ENCODE measurements around the gene FCGR3A. TPM values are rescaled to one million over a fixed set of nuclear protein-coding genes. Genes with fewer than 3 reads are reported as not detected.
"Not testable (repeated sequence)": the region's sequence is repeated elsewhere in the genome, so short reads cannot be mapped to it uniquely, and the experiment has no call there.

The FCGR3A gene
- total RNA-seq, 2 donors from 2014 or later, result 0.16 to 0.59 TPM

DNA sequence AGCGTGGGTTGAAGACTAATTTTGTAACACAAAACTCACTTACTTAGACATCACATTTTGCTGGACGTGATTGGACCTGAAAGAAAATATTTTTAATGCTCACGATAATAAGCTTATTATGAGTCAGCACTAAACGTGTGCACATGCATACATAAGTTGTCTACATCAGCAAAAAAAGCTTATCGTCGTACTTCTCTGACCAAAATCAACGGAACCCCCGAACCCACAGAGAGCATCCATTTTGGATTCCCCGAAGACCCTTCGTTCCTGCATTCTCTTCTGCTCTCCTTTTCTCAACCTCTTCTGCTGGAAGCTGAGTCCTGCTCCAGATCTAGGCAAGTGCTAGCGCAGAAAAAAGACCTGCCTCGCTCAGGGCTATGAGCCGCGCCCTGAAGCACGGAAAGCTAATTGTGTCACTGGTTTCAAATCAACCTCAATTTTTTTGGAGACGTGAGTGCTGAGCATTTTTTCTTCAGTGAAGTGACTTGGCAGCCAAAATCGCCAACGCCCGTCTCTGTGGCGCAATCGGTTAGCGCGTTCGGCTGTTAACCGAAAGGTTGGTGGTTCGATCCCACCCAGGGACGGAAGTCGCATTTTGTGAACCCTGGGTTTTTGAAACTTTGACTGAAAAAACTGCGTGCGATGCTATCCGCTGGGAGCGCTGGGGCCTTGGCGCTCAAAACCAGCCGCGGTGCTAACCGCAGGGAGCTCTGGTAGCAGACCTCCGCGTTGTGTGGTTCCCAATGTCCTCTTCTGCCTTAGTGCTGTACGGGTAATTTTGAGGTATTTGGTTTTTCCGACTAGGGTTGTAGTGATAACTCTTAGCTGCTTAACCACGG is 9.7 kb downstream of the FCGR3A start:
- peak; percentile 92 to 95 for DNase-seq (ENCODE audit: low spot score in 2 of 2)
- H3K27ac Mint-ChIP-seq, result peak overlapping the region; percentile 97 to 98
- ATAC-seq, result peak; percentile 81
- H3K36me3 Mint-ChIP-seq, H3K9me3 Mint-ChIP-seq: not testable (repeated sequence)

GRCh38 chr1:161538925-161539479 is 10.6 kb downstream of the FCGR3A start:
- ATAC-seq; H3K9me3 Mint-ChIP-seq; H3K36me3 Mint-ChIP-seq; DNase-seq (ENCODE audit: low spot score in 2 of 2): not testable (repeated sequence)
- H3K27ac Mint-ChIP-seq, result peak overlapping the region in 1 of 2 donors; percentile 98

GRCh38 chr1:161537068-161537669 is 12.4 kb downstream of the FCGR3A start:
- H3K36me3 Mint-ChIP-seq; H3K27ac Mint-ChIP-seq; H3K9me3 Mint-ChIP-seq; DNase-seq (ENCODE audit: low spot score in 2 of 2); ATAC-seq: not testable (repeated sequence)

GRCh38 chr1:161532644-161533567 is 16.7 kb downstream of the FCGR3A start:
- DNase-seq (ENCODE audit: low spot score in 2 of 2); H3K9me3 Mint-ChIP-seq: not testable (repeated sequence)

GRCh38 chr1:161531986-161532643 is 17.5 kb downstream of the FCGR3A start:
- H3K36me3 Mint-ChIP-seq, result peaks cover 0 to 5% of the 10 kb centered on the region in 2 donors
- DNase-seq (ENCODE audit: low spot score in 2 of 2) (no peak), ATAC-seq (no peak)
- peak overlapping the region in 1 of 2 donors; percentile 25 for H3K27ac Mint-ChIP-seq
- no peaks in the 10 kb centered on the region for H3K9me3 Mint-ChIP-seq

More at GRCh38 chr1:161532644-161533567, 16.7 kb downstream of the FCGR3A start:
- not testable (repeated sequence) for H3K36me3 Mint-ChIP-seq, ATAC-seq
- H3K27ac Mint-ChIP-seq, result peak overlapping the region in 1 of 2 donors; percentile 25

DNA sequence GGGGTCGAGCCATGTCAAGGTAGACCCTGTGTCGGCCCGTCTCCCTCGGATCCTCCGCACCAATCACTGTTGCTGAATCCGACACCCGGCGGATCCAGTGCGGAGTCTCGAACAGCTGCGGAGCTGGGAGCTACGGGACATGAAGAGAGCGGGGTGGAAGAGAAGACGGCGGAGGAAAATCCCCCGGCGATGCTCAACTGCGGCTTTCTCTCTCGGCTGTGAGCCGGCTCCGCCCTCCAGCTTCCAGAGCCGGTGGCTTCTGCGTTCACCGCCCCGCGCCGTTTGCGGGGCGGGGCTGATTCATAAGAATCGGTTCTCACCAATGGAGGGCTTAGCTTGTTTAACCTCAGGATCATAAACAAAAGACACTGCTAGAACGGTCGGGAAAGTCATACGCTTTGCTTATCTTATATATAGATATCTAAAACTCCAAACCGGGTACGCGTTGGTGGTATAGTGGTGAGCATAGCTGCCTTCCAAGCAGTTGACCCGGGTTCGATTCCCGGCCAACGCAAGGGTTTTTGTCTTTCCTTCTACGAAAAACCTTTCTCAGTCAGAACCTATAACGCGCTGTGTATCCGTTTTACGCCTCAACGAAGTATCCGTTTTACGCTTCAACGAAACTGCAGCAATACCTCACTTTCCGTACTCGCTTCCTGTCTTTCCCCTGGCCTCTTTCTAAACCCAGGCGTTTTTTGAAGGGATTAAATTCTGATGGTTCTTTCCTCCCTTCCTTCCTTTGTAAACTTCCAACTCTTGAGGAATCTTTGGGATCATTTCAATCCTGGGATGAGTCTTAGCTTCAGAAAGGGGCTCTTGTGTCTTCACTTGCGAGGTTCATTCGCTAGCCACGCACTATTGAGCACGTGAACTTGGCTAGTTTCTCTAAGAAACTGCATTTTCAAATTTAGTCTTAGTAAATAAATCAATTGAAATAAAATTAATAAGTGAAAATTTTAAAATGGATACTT is 18.7 kb downstream of the FCGR3A start:
- peak overlapping the region; percentile 100 for H3K27ac Mint-ChIP-seq
- not testable (repeated sequence) for H3K36me3 Mint-ChIP-seq, H3K9me3 Mint-ChIP-seq
- peak; percentile 81 to 87 for ATAC-seq
- peak; percentile 85 to 88 for DNase-seq (ENCODE audit: low spot score in 2 of 2)

GRCh38 chr1:161530158-161530557 is 19.5 kb downstream of the FCGR3A start:
- DNase-seq (ENCODE audit: low spot score in 2 of 2) (peak in 1 of 2 donors; percentile 69), ATAC-seq (peak; percentile 56 to 59)
- H3K36me3 Mint-ChIP-seq, H3K9me3 Mint-ChIP-seq: not testable (repeated sequence)
- H3K27ac Mint-ChIP-seq, result peak overlapping the region; percentile 100

DNA sequence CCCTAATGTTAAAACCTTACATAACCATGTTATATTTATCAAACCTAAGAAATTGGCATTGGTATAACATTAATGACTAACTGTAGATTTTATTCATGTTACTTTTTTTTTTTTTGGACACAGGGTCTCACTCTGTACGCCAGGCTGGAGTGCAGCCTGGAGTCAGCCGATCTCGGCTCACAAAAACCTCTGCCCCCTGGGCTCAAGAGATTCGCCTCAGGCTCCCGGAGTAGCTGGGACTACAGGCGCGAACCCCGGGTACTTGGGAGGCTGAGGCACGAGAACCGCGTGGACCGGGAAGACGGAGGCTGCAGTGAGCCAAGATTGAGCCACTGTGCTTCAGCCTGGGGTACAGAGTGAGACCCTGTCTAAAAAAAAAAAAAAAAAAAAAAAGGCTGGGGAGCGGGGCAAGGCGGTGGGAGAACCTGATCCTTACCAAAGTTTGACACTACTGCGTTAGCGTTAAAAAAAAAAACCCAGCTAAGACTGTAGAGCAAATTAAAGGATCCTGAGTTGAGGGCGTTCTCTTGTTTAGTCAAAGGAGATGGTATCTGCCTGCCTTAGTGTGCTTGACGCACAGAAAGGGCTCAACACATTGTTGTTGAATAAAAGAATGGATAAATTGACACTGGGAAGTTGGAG is 20.0 kb downstream of the FCGR3A start:
- ATAC-seq; DNase-seq (ENCODE audit: low spot score in 2 of 2); H3K36me3 Mint-ChIP-seq; H3K9me3 Mint-ChIP-seq: not testable (repeated sequence)
- peak overlapping the region; percentile 100 for H3K27ac Mint-ChIP-seq

DNA sequence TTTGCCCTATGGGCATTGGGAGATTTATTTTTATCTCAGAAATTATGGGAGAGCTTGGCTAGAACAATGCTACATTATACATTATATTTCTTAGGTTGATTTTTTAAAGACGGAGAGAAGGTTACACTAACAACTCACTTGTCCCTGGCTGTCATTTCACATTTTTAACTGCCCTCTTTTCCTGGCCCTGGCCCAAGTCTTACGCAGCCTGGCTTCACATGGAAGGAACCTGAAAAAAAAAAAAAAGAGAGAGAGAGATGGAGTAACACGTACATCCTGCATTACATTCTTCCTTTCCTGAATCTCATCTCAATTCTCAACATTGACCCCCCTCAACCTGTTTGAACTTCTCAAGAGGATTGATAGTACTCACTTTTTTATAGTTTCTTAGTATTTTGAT is 21.1 kb downstream of the FCGR3A start:
- not testable (repeated sequence) for H3K9me3 Mint-ChIP-seq; H3K27ac Mint-ChIP-seq; H3K36me3 Mint-ChIP-seq; DNase-seq (ENCODE audit: low spot score in 2 of 2); ATAC-seq

DNA sequence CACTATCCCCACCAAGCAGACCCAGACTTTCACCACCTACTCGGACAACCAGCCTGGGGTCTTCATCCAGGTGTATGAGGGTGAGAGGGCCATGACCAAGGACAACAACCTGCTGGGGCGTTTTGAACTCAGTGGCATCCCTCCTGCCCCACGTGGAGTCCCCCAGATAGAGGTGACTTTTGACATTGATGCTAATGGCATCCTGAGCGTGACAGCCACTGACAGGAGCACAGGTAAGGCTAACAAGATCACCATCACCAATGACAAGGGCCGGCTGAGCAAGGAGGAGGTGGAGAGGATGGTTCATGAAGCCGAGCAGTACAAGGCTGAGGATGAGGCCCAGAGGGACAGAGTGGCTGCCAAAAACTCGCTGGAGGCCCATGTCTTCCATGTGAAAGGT is 23.7 kb downstream of the FCGR3A start:
- ATAC-seq; DNase-seq (ENCODE audit: low spot score in 2 of 2); H3K36me3 Mint-ChIP-seq; H3K27ac Mint-ChIP-seq; H3K9me3 Mint-ChIP-seq: not testable (repeated sequence)

- not testable (repeated sequence) for ATAC-seq; DNase-seq (ENCODE audit: low spot score in 2 of 2); H3K27ac Mint-ChIP-seq; H3K36me3 Mint-ChIP-seq; H3K9me3 Mint-ChIP-seq
Measured at GRCh38 chr1:161525321-161525720, 24.3 kb downstream of the FCGR3A start.

GRCh38 chr1:161524742-161525291 is 24.8 kb downstream of the FCGR3A start:
- not testable (repeated sequence) for H3K9me3 Mint-ChIP-seq; DNase-seq (ENCODE audit: low spot score in 2 of 2); H3K36me3 Mint-ChIP-seq
- peak overlapping the region in 1 of 2 donors; percentile 94 for H3K27ac Mint-ChIP-seq
- ATAC-seq, result peak; percentile 36 to 37

- DNase-seq (ENCODE audit: low spot score in 2 of 2) (peak; percentile 80 to 81), ATAC-seq (peak; percentile 77 to 86)
- not testable (repeated sequence) for H3K9me3 Mint-ChIP-seq, H3K36me3 Mint-ChIP-seq
- H3K27ac Mint-ChIP-seq, result peak within 1 kb of the TSS; percentile 94 to 100
Measured at GRCh38 chr1:161523817-161524741, 25.5 kb downstream of the FCGR3A start, which contains the start of gene HSPA6. Gene HSPA6 (plus strand): TSS chr1:161524540. CDS start chr1:161524659, 119 bp downstream.
